PC-3 (cell line): ENCODE data around the gene DGCR6. TPM values are rescaled to one million over a fixed set of nuclear protein-coding genes. Genes with fewer than 3 reads are reported as not detected.
"Not testable (repeated sequence)": the region's sequence is repeated elsewhere in the genome, so short reads cannot be mapped to it uniquely, and the experiment has no call there.

Source experiments
- ATAC-seq: fragments of 200-7000 bp; cut with Tn5 transposase; 2 replicates; pipeline ENCODE4 v1.9.1; 2020; ENCODE audit warnings: mild to moderate bottlenecking, moderate library complexity
- BruUV-seq: library from RNA; stranded (reverse); fragments of 400-500 nt; replicated peaks from 2 replicates; lab custom pipeline; 2021; lab: Mats Ljungman, UMichigan
- CTCF ChIA-PET: fragments of 300-600 bp; sonication (Branson Sonifier 250); formaldehyde crosslinking; loops from one replicate; lab custom pipeline; 2022; ENCODE audit warnings: antibody characterized with exemption; lab: Charles Lee
- POLR2A ChIA-PET: fragments of 300-600 bp; sonication (Branson Sonifier 250); formaldehyde crosslinking; loops from one replicate; lab custom pipeline; 2022; ENCODE audit warnings: antibody characterized with exemption; ENCODE audit not compliant: unreplicated experiment; lab: Charles Lee
- DNase-seq: peaks from one replicate; pipeline ENCODE4 v3.0.0-alpha.2; 2015
- H2AFZ ChIP-seq: fragments of 300-600 bp; sonication (generic); 2 replicates; pipeline ENCODE4 v1.6.0; 2016; ENCODE audit warnings: antibody characterized with exemption, low read length
- H3F3A ChIP-seq: fragments of 300-600 bp; sonication (generic); one replicate; pipeline ENCODE4 v1.6.0; 2017; ENCODE audit warnings: antibody characterized with exemption, low read length, control low read depth, mild to moderate bottlenecking; ENCODE audit not compliant: unreplicated experiment
- H3K27ac ChIP-seq: fragments of 300-600 bp; sonication (generic); 2 replicates; pipeline ENCODE4 v1.5.1; 2016; ENCODE audit warnings: mild to moderate bottlenecking, low read length
- H3K27me3 ChIP-seq: fragments of 300-600 bp; sonication (generic); 2 replicates; pipeline ENCODE4 v1.6.1; 2016; ENCODE audit warnings: low read length, mixed read lengths
- H3K36me3 ChIP-seq: fragments of 300-600 bp; sonication (generic); 2 replicates; pipeline ENCODE4 v1.6.1; 2016; ENCODE audit warnings: low read depth, mixed run types, low read length, mixed read lengths
- H3K4me1 ChIP-seq: fragments of 300-600 bp; sonication (generic); 2 replicates; pipeline ENCODE4 v1.5.1; 2016; ENCODE audit warnings: low read length; ENCODE audit not compliant: insufficient read depth
- H3K4me2 ChIP-seq: fragments of 300-600 bp; sonication (generic); 2 replicates; pipeline ENCODE4 v1.6.0; 2016; ENCODE audit warnings: low read length
- H3K4me3 ChIP-seq: fragments of 300-600 bp; sonication (generic); 2 replicates; pipeline ENCODE4 v1.5.1; 2016; ENCODE audit warnings: mild to moderate bottlenecking, low read length, mixed read lengths
- H3K79me2 ChIP-seq: fragments of 300-600 bp; sonication (generic); 2 replicates; pipeline ENCODE4 v1.6.1; 2017; ENCODE audit warnings: low read length, mixed read lengths
- H3K9ac ChIP-seq: fragments of 300-600 bp; sonication (generic); 2 replicates; pipeline ENCODE4 v1.6.0; 2016; ENCODE audit warnings: mild to moderate bottlenecking, low read length
- H3K9me2 ChIP-seq: fragments of 300-600 bp; sonication (generic); replicated peaks from 2 replicates; pipeline ENCODE4 v1.6.1; 2016; ENCODE audit warnings: mixed run types, low read length, mixed read lengths
- H3K9me3 ChIP-seq: fragments of 300-600 bp; sonication (generic); 2 replicates; pipeline ENCODE4 v1.6.1; 2016; ENCODE audit warnings: low read length, mixed read lengths
- H4K20me1 ChIP-seq: fragments of 300-600 bp; sonication (generic); 2 replicates; pipeline ENCODE4 v1.6.1; 2016; ENCODE audit warnings: low read length, mixed read lengths
- CTCF ChIP-seq: fragments of 300-600 bp; sonication (generic); conservative IDR thresholded peaks from 2 replicates; pipeline ENCODE4 v1.5.1; 2017; ENCODE audit warnings: antibody characterized with exemption, low read depth, mild to moderate bottlenecking, low read length
- EZH2 ChIP-seq: fragments of 300-600 bp; sonication (generic); IDR thresholded peaks from one replicate; pipeline ENCODE4 v1.6.1; 2017; ENCODE audit warnings: antibody characterized with exemption, mild to moderate bottlenecking, low read length; ENCODE audit not compliant: unreplicated experiment
- EZH2phosphoT487 ChIP-seq: fragments of 300-600 bp; sonication (generic); IDR thresholded peaks from 2 replicates; pipeline ENCODE4 v1.6.1; 2018; ENCODE audit warnings: mild to moderate bottlenecking, antibody characterized with exemption, low read length, borderline replicate concordance
- intact Hi-C: fragments of 100-400 bp; cut with micrococcal nuclease; formaldehyde crosslinking; loops from 2 replicates; pipeline ENCODE4 v1.9.0; 2023
- total RNA-seq: library from RNA; depleted of rRNA; stranded (reverse); fragments of >200 nt; gene quantifications from 2 replicates; pipeline ENCODE4 v1.2.3, GENCODE V29; 2014

The DGCR6 gene
- total RNA-seq, 1 experiment from 2014 or later, result 3.4 TPM

DNA sequence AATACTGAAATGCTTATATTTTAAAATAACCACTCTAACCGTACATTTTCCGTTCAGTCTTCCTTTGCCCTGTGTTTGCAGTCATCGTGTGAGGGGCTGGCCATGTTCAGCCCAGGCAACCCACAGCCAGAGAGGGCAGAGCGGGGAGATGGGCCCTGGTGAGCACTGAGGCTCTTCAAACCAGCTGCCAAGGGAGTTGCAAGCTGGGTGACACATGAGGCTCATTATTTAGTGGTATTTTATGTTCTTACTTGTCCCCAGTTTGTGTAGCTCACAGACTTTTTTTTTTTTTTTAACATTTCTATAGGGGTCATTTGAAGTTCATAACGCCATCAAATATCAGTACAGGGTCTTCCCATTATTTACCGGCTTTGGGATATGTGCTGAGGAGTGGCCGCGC, 18.0 kb upstream of the DGCR6 start:
- TF ChIP-seq EZH2 (no peak), EZH2phosphoT487 (no peak), CTCF (no peak)
- ChIA-PET POLR2A (no interaction called here), CTCF (no interaction called here)
- Histone ChIP-seq H2AFZ (no peak overlapping the region), H3K9me2 (no peaks in the 10 kb centered on the region), H3K4me2 (no peak overlapping the region), H3K4me1 (no peaks in the 10 kb centered on the region), H3K36me3 (no peaks in the 10 kb centered on the region), H3K79me2 (no peaks in the 10 kb centered on the region), H4K20me1 (no peaks in the 10 kb centered on the region), H3K4me3 (no peak overlapping the region), H3F3A (no peaks in the 10 kb centered on the region), H3K9ac (no peak overlapping the region), H3K27ac (no peak overlapping the region), H3K9me3 (no peaks in the 10 kb centered on the region), H3K27me3 (no peaks in the 10 kb centered on the region)
- DNase-seq (no peak), ATAC-seq (no peak)
- no TSS peak for BruUV-seq
- intact Hi-C loops, result no loop called here

GRCh38 chr22:18890510-18891192, 15.5 kb upstream of the DGCR6 start:
- H3K9me2 ChIP-seq, result not testable (repeated sequence)

DNA sequence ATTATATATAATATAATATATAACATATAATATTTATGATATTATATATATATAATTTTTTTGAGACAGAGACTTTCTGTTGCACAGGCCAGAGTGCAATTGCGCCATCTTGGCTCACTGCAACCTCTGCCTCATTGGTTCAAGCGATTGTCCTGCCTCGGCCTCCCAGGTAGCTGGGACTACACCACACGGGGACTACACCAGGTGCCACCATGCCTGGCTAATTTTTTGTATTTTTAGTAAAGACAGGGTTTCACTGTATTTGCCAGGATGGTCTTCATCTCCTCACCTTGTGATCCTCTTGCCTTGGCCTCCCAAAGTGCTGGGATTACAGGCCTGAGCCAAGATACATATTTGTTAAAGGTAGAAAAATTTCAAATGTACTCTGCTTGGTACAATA, 12.3 kb upstream of the DGCR6 start:
- POLR2A ChIA-PET, H3K9ac ChIP-seq, H3K79me2 ChIP-seq, H3K4me2 ChIP-seq, H3K27me3 ChIP-seq, H3K36me3 ChIP-seq, H4K20me1 ChIP-seq, H3K4me3 ChIP-seq, intact Hi-C loops, BruUV-seq, H3K9me3 ChIP-seq, CTCF ChIA-PET, DNase-seq, H3K9me2 ChIP-seq, H3K27ac ChIP-seq, H2AFZ ChIP-seq, H3F3A ChIP-seq, H3K4me1 ChIP-seq, ATAC-seq: not testable (repeated sequence)

More at GRCh38 chr22:18890510-18891192, 15.5 kb upstream of the DGCR6 start:
- H3K27me3 ChIP-seq, POLR2A ChIA-PET, H3K36me3 ChIP-seq, BruUV-seq, H4K20me1 ChIP-seq, CTCF ChIA-PET, H3K4me3 ChIP-seq, H3K27ac ChIP-seq, H3K79me2 ChIP-seq, DNase-seq, H3F3A ChIP-seq, H3K4me1 ChIP-seq, H3K9me3 ChIP-seq, H2AFZ ChIP-seq, H3K9ac ChIP-seq, intact Hi-C loops, H3K4me2 ChIP-seq, ATAC-seq: not testable (repeated sequence)

GRCh38 chr22:18896037-18896657, 10.0 kb upstream of the DGCR6 start:
- H3K4me2 ChIP-seq, H3F3A ChIP-seq, H3K79me2 ChIP-seq, H3K4me3 ChIP-seq, H3K9me2 ChIP-seq, H4K20me1 ChIP-seq, H2AFZ ChIP-seq, H3K4me1 ChIP-seq, ATAC-seq, POLR2A ChIA-PET, H3K27me3 ChIP-seq, H3K9ac ChIP-seq, CTCF ChIA-PET, H3K27ac ChIP-seq, H3K36me3 ChIP-seq, H3K9me3 ChIP-seq, BruUV-seq, DNase-seq, intact Hi-C loops: not testable (repeated sequence)

- H3K9me2 ChIP-seq, H3K4me1 ChIP-seq, DNase-seq, H3K36me3 ChIP-seq, H3K27ac ChIP-seq, H3K79me2 ChIP-seq, H3F3A ChIP-seq, H3K9ac ChIP-seq, H3K9me3 ChIP-seq, H3K4me3 ChIP-seq, H3K4me2 ChIP-seq, intact Hi-C loops, H4K20me1 ChIP-seq, H3K27me3 ChIP-seq, H2AFZ ChIP-seq: not testable (repeated sequence)
- TSS peak; percentile 22 for BruUV-seq
- CTCF ChIA-PET, result interaction anchor here (0.5 to 0.7 kb wide), 3 partner anchors 30 to 830 kb away, joined by 3 to 4 read pairs (median 3); no protein-coding TSS in a partner anchor
- POLR2A ChIA-PET, result interaction anchor here (0.6 kb wide), 2 partner anchors 880 to 947 kb away, joined by 3 to 5 read pairs; no protein-coding TSS in a partner anchor
- peak; percentile 54 for ATAC-seq
Observed at GRCh38 chr22:18906410-18906745, 258 bp downstream of the DGCR6 start.
